Frontal cortex (tissue), 4 donors: ENCODE data around the gene HAGHL. TPM values are rescaled to one million over a fixed set of nuclear protein-coding genes. Genes with fewer than 3 reads are reported as not detected.

Experiments used
- DNase-seq, 2 donors: peaks; one replicate each; pipeline ENCODE4 v3.0.0; 2012; ENCODE audit warnings: low spot score in 2 of 2
- FAIRE-seq: peaks from 2 replicates; lab custom pipeline; 2012; peaks lifted over from hg19 to GRCh38; lab: Jason Lieb, UNC
- total RNA-seq: library from RNA; depleted of rRNA; stranded (reverse); fragments of >200 nt; gene quantifications from one replicate; pipeline ENCODE4 v1.2.3, GENCODE V29; 2014
- donor health status: control.
- donor health status: control.
- donor health status: control.

HAGHL gene
- total RNA-seq, 1 donor from 2014 or later = 11.4 TPM

- DNase-seq (no peak), FAIRE-seq (no peak)
Measured at GRCh38 chr16:717450-718245, 9.3 kb upstream of the HAGHL start.

- FAIRE-seq (no peak), DNase-seq (no peak)
Measured at GRCh38 chr16:718389-718788, 8.5 kb upstream of the HAGHL start.

GRCh38 chr16:718922-719321 is 8.0 kb upstream of the HAGHL start:
- DNase-seq = no peak
- FAIRE-seq = no peak

- DNase-seq (no peak), FAIRE-seq (no peak)
Measured at GRCh38 chr16:719815-720446, 7.0 kb upstream of the HAGHL start.

- DNase-seq (peak; percentile 75), FAIRE-seq (no peak)
Measured at GRCh38 chr16:720447-720989, 6.4 kb upstream of the HAGHL start.

- DNase-seq (peak; percentile 90 to 97), FAIRE-seq (no peak)
Measured at GRCh38 chr16:720990-721764, 5.7 kb upstream of the HAGHL start, which contains the start of gene ANTKMT. Gene ANTKMT, plus strand, starts transcription at chr16:721146. Its CDS starts 129 bp downstream, at chr16:721275.

GRCh38 chr16:721765-722540 is 5.0 kb upstream of the HAGHL start:
- DNase-seq (no peak), FAIRE-seq (no peak)

GRCh38 chr16:722835-723633 is 3.9 kb upstream of the HAGHL start:
- no peak for FAIRE-seq
- no peak for DNase-seq

- FAIRE-seq (no peak), DNase-seq (no peak)
Measured at GRCh38 chr16:723695-724094, 3.2 kb upstream of the HAGHL start.

- FAIRE-seq = no peak
Measured at GRCh38 chr16:724188-725040, 2.5 kb upstream of the HAGHL start.

GRCh38 chr16:725041-725376 is 1.9 kb upstream of the HAGHL start:
- DNase-seq (no peak), FAIRE-seq (no peak)

More at GRCh38 chr16:724188-725040, 2.5 kb upstream of the HAGHL start:
- no peak for DNase-seq

- FAIRE-seq (no peak), DNase-seq (no peak)
Measured at GRCh38 chr16:725463-726187, 1.3 kb upstream of the HAGHL start.

GRCh38 chr16:726188-726437 is 793 bp upstream of the HAGHL start:
- no peak for DNase-seq
- FAIRE-seq = no peak

- DNase-seq (no peak), FAIRE-seq (no peak)
Measured at GRCh38 chr16:727291-727977, 528 bp downstream of the HAGHL start.

GRCh38 chr16:728131-728889 is 1.4 kb downstream of the HAGHL start:
- FAIRE-seq (no peak), DNase-seq (peak; percentile 75 to 83)
